Endodermal cell (in vitro differentiated cells): Measurements from ENCODE around the gene MED16. TPM values are rescaled to one million over a fixed set of nuclear protein-coding genes. Genes with fewer than 3 reads are reported as not detected.
A peak's percentile ranks its signal among the peaks of the same experiment; 100 is the strongest.

ENCODE experiments used
- DNase-seq: peaks from one replicate; pipeline ENCODE4 v3.0.0-alpha.2; 2017
- H3K27ac ChIP-seq: 2 replicates; pipeline ENCODE4 v1.5.1; 2013; ENCODE audit warnings: mild to moderate bottlenecking, low read depth, low read length, moderate library complexity
- H3K27me3 ChIP-seq: 2 replicates; pipeline ENCODE4 v1.6.1; 2013; ENCODE audit warnings: mild to moderate bottlenecking, low read length, moderate library complexity; ENCODE audit not compliant: insufficient read depth, control insufficient read depth, poor library complexity, severe bottlenecking
- H3K36me3 ChIP-seq: 2 replicates; pipeline ENCODE4 v1.7.0; 2013; ENCODE audit warnings: mild to moderate bottlenecking, low read length, moderate library complexity; ENCODE audit not compliant: control insufficient read depth, insufficient read depth
- H3K4me1 ChIP-seq: one replicate; pipeline ENCODE4 v1.7.0; 2013; ENCODE audit warnings: low read length; ENCODE audit not compliant: control insufficient read depth, insufficient read depth
- H3K4me3 ChIP-seq: 2 replicates; pipeline ENCODE4 v1.5.1; 2013; ENCODE audit warnings: mild to moderate bottlenecking, low read length, moderate library complexity
- H3K9ac ChIP-seq: 2 replicates; pipeline ENCODE4 v1.6.1; 2013; ENCODE audit warnings: mild to moderate bottlenecking, low read length, moderate library complexity; ENCODE audit not compliant: poor library complexity, severe bottlenecking; ENCODE audit errors: extremely low read depth
- H3K9me3 ChIP-seq: 2 replicates; pipeline ENCODE4 v1.6.1; 2013; ENCODE audit warnings: mild to moderate bottlenecking, low read length, moderate library complexity; ENCODE audit not compliant: control insufficient read depth
- H3K27ac Mint-ChIP-seq: 2 replicates; pipeline ENCODE4 v1.8.0; 2020; ENCODE audit warnings: mixed read lengths
- H3K27me3 Mint-ChIP-seq: 2 replicates; pipeline ENCODE4 v1.8.0; 2021; ENCODE audit warnings: mild to moderate bottlenecking, mixed read lengths; ENCODE audit not compliant: insufficient read depth
- H3K36me3 Mint-ChIP-seq: 2 replicates; pipeline ENCODE4 v1.8.0; 2020; ENCODE audit warnings: low read depth, mixed read lengths
- H3K4me1 Mint-ChIP-seq: 2 replicates; pipeline ENCODE4 v1.8.0; 2020; ENCODE audit warnings: mixed read lengths
- H3K4me3 Mint-ChIP-seq: 2 replicates; pipeline ENCODE4 v1.8.0; 2020; ENCODE audit warnings: mild to moderate bottlenecking, moderate library complexity, mixed read lengths
- H3K9me3 Mint-ChIP-seq: 2 replicates; pipeline ENCODE4 v1.8.0; 2020; ENCODE audit warnings: mild to moderate bottlenecking, mixed read lengths
- WGBS, 2 experiments: methylation state at CpG; one replicate each; pipeline versions ENCODE4 v1.1.5 to v1.1.7; 2013; ENCODE audit warnings: missing lambda C conversion rate in 2 of 2, mixed read lengths in 1 of 2; ENCODE audit not compliant: insufficient coverage in 1 of 2, insufficient read length in 1 of 2; 5-methylcytosine and 5-hydroxymethylcytosine counted together
- total RNA-seq, 2 donors: library from RNA; stranded (reverse); fragmentation: NEBNext Ultra II Directional in 1 of 2; extraction: Animal tissue kit (Norgen Biotek cat#: 25700) in 1 of 2; gene quantifications; 2 replicates in 1 of 2; 3 replicates in 1 of 2; pipeline ENCODE4 v1.2.1, GENCODE V29; 2021
- TF ChIP-seq, protein P1 (sequence below): fragments of 200-600 bp; sonication (generic); conservative IDR thresholded peaks from 2 replicates; pipeline ENCODE4 v1.5.0; 2021; ENCODE audit warnings: antibody characterized with exemption, mild to moderate bottlenecking

The MED16 gene
- total RNA-seq, 2 donors from 2014 or later = 75.8 to 92.4 TPM

DNA sequence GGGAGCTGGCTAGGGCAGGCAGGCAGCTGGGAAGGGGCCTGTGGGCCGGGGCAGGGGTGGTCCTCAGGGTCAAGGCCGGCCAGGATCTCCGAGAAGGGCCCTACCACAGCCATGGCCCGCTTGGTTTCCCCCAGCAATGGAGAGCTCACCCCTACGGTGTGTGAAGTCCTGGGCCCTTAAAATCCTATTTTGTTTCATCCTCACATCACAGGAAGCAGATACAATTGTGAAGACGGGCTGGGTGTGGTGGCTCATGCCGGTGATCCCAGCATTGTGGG is 9.0 kb upstream of the MED16 start:
- no peak overlapping the region for H3K27ac ChIP-seq

DNA sequence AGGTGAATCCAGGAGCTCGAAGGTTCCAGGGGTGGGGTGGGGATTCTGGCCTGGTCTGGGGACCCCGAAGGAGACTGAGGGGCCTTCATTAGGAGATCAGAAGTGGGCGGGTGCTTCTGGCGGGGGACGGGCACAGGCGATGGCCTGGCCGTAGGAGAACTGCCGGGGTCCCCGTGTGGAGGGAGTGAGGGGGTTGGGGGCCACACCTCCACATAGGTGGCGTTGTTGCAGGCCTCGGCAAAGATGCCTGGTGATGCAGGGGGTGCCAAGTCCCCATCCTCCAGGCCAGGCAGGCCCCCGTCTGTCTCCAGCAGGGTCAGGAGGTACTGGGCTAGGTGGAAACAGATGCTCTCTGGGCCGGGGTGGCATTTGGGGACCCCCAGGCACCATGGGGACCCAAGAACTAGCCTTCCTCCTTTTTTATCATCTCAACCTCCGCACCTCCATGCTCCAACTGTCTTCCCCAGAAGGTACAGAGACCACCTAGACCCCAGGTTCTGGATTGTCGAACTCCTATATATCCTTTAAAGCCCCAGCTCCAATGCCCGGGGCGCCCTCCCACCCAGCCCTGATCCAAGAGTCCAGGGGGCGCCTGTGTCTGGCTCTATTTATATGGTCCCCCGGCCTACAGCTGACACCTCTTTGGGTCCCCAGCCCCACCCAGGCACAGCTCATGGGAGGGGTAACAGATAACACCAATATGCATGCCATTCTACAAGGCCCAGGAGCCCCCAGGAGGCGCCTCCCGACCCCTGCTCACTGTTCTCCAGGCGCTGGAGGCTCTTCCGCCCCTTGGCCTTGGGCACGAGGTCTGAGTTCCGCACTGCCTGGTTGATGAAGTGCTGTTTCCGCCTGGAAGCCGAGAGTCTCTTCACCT is 8.5 kb upstream of the MED16 start:
- Histone ChIP-seq H3K27me3 (no peaks in the 10 kb centered on the region), H3K36me3 (peaks cover 20% of the 10 kb centered on the region), H3K4me1 (no peaks in the 10 kb centered on the region), H3K9me3 (no peaks in the 10 kb centered on the region), H3K27ac (no peak overlapping the region), H3K9ac (no peak overlapping the region), H3K4me3 (no peak overlapping the region)
- peaks cover 27% of the 10 kb centered on the region for H3K36me3 Mint-ChIP-seq
- H3K9me3 Mint-ChIP-seq = no peaks in the 10 kb centered on the region
- H3K4me3 Mint-ChIP-seq = no peak overlapping the region
- DNase-seq = no peak
- TF ChIP-seq, protein P1, sequence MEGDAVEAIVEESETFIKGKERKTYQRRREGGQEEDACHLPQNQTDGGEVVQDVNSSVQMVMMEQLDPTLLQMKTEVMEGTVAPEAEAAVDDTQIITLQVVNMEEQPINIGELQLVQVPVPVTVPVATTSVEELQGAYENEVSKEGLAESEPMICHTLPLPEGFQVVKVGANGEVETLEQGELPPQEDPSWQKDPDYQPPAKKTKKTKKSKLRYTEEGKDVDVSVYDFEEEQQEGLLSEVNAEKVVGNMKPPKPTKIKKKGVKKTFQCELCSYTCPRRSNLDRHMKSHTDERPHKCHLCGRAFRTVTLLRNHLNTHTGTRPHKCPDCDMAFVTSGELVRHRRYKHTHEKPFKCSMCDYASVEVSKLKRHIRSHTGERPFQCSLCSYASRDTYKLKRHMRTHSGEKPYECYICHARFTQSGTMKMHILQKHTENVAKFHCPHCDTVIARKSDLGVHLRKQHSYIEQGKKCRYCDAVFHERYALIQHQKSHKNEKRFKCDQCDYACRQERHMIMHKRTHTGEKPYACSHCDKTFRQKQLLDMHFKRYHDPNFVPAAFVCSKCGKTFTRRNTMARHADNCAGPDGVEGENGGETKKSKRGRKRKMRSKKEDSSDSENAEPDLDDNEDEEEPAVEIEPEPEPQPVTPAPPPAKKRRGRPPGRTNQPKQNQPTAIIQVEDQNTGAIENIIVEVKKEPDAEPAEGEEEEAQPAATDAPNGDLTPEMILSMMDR = no peak
- peaks cover 3% of the 10 kb centered on the region for H3K4me1 Mint-ChIP-seq
- no peak overlapping the region for H3K27ac Mint-ChIP-seq
- WGBS, 2 experiments = 92 to 94% methylated on average over 18 to 27 of the region's 27 CpGs
- H3K27me3 Mint-ChIP-seq = no peaks in the 10 kb centered on the region

More for the DNA sequence above, 9.0 kb upstream of the MED16 start:
- no peak for DNase-seq
- H3K9me3 ChIP-seq = no peaks in the 10 kb centered on the region
- no peak overlapping the region for H3K4me3 ChIP-seq
- Mint-ChIP-seq H3K36me3 (peaks cover 23% of the 10 kb centered on the region), H3K4me1 (peaks cover 3% of the 10 kb centered on the region), H3K9me3 (no peaks in the 10 kb centered on the region), H3K27me3 (no peaks in the 10 kb centered on the region), H3K27ac (no peak overlapping the region), H3K4me3 (no peak overlapping the region)
- no peak overlapping the region for H3K9ac ChIP-seq
- 88 to 93% methylated on average over 4 to 7 of the region's 7 CpGs for WGBS, 2 experiments
- no peaks in the 10 kb centered on the region for H3K4me1 ChIP-seq
- no peaks in the 10 kb centered on the region for H3K27me3 ChIP-seq
- H3K36me3 ChIP-seq = peaks cover 19% of the 10 kb centered on the region
- TF ChIP-seq, protein P1 = no peak

DNA sequence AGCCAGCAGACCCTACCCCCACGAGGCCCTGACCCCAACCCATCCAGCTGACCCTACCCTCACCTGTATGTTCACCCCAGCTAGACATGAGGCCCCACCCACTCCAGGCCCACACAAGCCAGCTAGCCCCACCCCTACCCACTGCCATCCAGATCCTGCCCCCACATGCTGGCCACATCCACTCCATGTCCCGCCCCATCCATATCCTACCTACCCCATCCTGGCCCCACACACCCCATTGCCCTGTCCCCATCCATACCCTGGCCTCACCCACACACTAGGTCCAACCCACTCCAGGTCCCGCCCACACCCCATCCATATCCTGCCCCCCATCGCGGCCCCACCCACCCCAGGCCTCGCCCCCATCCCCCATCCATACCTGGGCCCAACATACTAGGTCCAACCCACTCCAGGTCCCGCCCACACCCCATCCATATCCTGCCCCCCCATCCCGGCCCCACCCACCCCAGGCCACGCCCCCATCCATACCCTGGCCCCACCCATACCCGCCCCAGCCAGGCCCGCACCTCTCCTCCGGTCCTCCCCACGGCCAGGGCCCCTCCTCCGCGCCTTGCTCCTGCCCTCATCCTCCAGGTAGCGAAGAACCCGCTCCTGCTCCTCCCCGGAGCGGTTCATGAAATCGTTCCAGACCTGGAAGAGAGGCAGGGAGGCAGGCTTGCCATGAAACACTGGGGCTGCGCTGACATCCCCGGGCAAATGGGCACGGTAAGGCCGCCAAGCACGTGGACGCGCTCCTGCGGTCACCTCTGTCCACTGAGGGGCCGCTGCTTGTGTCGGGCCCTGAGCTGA is 7.5 kb upstream of the MED16 start:
- Histone ChIP-seq H3K9ac (no peak overlapping the region), H3K27me3 (no peaks in the 10 kb centered on the region), H3K4me3 (no peak overlapping the region), H3K9me3 (no peaks in the 10 kb centered on the region), H3K36me3 (peaks cover 20% of the 10 kb centered on the region), H3K27ac (no peak overlapping the region), H3K4me1 (no peaks in the 10 kb centered on the region)
- Mint-ChIP-seq H3K27ac (no peak overlapping the region), H3K9me3 (no peaks in the 10 kb centered on the region), H3K36me3 (peaks cover 30% of the 10 kb centered on the region), H3K27me3 (no peaks in the 10 kb centered on the region), H3K4me1 (peaks cover 3% of the 10 kb centered on the region), H3K4me3 (no peak overlapping the region)
- TF ChIP-seq, protein P1 = no peak
- 95 to 98% methylated on average over 17 to 23 of the region's 30 CpGs for WGBS, 2 experiments
- peak; percentile 89 for DNase-seq
